CD4-positive, alpha-beta T cell treated with Interleukin-21 for 1 hour (primary cell): ENCODE data around the gene AGBL4.

ENCODE experiments used
- DNase-seq: peaks from one replicate; pipeline ENCODE4 v3.0.0-alpha.2; 2020

Gene AGBL4

DNA sequence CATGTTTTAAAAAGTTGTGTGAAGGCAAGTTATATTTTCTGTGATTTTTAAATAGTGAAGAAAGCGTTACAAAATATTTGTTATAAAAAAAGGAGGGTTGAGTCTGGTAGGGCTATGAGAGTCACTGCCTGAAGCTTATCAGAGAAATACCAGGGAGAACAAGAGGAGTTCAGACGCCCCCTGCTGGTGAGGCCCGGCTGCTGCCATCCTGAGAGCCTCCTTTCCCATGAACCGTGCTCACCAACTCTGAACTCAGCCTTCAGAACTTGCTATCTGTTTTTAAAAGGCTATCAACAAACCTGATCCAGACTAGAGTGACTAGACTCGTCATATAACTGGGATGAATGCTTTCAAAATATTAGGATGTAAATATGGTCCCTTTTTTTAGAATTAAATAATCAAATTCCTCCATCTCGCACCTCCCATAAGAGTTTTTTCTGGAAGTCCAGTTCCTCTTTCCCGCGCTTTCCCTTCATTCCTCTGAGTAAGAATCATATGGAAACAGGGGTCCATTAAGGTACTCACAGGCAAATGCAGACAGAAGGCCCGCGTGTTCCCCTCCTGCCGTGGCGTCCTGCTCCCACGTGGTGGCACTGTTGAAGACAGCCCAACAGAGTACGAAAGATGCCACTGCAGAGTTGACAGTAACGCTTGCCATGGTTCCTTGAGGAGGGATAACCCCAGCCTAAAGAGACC is 1525.5 kb downstream of the AGBL4 start:
- DNase-seq = peak; percentile 54

DNA sequence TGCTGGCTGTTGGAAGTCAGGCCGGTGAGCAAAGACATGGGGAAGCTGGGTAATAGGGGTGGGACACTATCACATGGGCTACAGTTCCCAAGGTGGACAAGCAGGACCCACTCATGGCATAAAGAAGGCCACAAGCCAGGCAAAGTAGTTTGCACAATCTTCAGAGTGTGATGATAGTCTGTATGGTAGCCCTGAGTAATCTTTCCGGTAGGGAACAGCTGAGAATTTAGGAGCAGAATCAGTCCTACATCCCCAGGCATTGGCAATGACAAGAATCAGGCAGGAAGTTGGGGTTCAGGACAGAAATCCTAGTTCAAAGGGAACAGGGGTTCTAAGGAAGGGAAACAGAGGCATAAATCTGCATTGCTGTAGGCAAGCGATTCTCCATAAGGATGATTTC is 1527.8 kb downstream of the AGBL4 start:
- no peak for DNase-seq

DNA sequence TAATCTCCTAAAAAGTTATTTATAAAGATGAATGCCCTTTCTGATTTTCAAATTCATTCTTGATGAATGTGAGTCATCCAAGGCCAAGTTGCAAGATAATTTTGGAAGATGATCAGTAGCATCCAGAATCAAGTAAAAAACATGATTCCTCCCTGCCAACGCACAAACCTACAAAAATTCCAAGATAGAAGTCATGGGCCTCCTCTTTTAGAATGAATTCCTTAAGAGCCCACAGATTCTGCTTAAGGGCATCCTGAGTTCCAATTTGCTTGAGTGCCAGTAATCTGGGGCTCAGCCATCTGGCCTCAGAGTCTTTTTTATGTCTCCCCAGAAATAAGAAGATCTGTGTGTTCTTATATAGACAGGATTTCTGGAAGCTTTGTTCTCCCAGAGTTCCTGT is 1528.6 kb downstream of the AGBL4 start:
- DNase-seq = no peak

DNA sequence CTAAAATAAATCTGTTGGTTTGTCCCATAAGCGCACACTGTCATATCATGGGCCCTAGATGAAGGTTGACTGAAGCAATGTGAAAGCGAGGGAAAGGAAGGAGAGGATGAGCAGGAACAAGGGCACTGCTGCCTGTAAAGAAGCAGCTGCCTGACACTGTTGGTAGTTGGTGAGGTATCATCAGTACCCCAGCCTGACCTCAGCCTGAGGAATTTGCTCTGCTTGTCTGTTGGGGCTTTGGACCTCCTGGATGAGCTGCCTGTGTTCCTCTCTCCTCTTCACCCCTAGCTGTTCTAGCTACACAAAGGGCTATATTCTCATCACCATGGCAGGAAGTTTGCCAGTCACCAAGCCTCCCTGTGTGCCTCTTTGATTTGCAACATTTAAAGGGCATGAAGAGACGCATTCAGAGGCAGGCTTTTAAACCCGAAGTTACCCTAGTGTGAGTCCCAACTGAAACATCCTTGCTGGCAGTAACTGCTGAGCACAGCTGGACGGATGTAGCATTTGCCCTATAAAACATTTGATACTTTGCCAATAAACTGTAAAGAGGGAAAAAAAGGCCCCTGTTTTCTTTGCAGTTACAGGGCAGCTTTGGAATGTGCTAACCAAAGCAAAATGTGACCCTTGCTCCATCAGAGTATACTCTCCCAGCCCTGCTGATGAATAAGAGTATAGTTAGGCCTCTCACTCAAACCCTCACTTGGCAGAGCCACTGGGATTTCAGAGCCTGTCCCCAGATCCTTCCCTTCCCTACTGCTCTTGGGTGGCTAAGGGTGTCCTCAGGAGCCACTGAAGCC is 1529.6 kb downstream of the AGBL4 start:
- no peak for DNase-seq

DNA sequence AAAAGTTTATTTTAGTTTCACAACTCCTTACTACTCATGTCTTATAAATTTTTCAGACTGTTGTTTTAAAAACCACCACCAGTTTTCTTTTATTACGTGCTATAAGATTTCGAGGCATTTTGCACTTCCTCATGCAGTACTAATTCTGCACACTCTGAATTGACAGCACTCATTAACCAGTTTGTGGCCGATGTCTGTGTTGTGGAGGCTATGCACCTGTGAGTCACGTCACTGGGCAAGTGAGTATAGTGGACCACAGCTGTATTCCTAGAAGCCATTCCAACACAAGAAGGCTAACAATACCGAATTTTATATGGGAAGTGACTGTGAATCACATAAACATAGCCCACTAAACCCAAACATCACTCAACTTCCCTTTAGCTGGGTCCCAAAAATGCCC is 1530.7 kb downstream of the AGBL4 start:
- no peak for DNase-seq

DNA sequence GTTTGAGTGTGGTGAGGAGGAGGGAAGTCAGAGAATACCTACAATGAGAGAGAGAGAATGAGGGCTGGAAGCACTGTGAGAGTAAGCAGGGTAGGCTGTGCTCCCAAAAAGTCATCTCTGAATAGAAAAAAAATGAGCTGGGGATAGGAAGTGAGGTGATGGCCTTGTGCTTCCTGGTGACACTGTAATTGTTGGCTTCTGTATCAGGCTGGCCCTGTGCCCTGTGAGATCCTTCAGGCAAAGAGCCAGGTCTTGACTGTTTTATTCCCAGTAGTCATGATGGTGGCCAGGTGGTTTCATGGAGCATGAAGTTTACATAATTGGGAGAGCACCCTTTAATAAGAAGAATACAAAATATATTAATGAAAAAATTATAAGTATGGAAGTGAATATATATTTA is 1531.4 kb downstream of the AGBL4 start:
- DNase-seq = no peak

DNA sequence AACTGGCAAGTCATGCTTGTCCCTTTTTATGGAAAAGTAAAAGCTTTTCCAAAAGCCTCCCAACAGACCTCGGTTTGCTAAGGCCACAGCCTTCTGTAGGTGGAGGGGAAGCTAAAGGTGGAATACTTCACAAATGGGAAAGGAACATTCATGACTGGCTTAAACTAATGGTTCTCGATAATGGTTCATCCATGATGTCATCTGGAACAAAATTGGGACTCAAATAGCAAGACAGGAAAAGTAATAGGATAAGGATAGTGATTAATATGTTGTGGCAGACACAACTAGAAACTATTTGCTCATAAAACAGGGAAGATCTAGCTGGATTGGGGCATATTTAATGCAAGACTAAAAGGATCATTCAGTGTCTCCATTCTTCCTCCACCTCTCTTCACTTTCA is 1535.0 kb downstream of the AGBL4 start:
- DNase-seq = no peak
